ENCODE results near the gene CLC.
"Not testable (repeated sequence)": the region's sequence is repeated elsewhere in the genome, so short reads cannot be mapped to it uniquely, and the experiment has no call there.

The CLC gene

GRCh38 chr19:39731685-39732084, 6.1 kb downstream of the CLC start:
- TF ChIP-seq ZFX (IDR thresholded peaks at IDR 0.05; ENCODE audit: borderline replicate concordance) = no peak
- TF ChIP-seq, protein P1, sequence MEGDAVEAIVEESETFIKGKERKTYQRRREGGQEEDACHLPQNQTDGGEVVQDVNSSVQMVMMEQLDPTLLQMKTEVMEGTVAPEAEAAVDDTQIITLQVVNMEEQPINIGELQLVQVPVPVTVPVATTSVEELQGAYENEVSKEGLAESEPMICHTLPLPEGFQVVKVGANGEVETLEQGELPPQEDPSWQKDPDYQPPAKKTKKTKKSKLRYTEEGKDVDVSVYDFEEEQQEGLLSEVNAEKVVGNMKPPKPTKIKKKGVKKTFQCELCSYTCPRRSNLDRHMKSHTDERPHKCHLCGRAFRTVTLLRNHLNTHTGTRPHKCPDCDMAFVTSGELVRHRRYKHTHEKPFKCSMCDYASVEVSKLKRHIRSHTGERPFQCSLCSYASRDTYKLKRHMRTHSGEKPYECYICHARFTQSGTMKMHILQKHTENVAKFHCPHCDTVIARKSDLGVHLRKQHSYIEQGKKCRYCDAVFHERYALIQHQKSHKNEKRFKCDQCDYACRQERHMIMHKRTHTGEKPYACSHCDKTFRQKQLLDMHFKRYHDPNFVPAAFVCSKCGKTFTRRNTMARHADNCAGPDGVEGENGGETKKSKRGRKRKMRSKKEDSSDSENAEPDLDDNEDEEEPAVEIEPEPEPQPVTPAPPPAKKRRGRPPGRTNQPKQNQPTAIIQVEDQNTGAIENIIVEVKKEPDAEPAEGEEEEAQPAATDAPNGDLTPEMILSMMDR (IDR thresholded peaks at IDR 0.05) = no peak
- no peak overlapping the region for H3K27ac ChIP-seq

DNA sequence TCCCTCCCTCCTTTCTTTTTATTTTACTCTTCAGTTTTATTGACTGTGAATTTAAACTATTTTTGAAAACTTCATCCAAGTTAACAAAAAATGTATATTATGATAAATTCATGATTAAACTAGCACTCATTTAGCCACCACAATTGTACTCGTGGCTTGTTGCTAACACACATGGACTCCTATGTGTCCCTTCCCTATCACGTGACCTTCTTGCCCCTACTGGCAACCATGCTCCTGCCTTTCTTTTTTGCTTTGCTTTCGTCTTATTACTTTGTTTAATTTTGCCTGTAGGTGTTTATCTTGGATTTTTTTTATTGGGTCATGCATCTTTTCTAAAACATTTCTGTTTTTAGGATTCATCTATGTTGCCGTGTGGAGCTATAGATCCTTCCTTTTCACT, 8.2 kb downstream of the CLC start:
- TF ChIP-seq, protein P1 (IDR thresholded peaks at IDR 0.05) = no peak
- no peak overlapping the region for H3K27ac ChIP-seq

DNA sequence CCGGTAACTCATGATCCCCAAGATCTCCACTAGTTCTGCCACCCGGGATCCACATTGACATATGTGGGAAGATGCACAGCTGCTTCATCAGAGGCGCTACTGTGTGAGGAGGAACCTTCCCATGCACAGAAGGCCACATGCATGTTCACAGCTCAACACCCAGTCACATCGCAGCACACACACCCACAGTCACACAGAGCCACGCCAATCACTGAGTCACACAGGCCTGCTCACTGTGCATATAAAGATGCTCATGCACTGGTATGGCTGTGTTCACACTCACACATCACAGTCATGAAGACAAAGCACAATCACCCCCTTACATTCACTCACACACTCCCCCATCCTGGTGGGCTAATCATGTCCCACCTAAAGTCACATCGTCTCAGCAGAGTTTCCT, 9.8 kb downstream of the CLC start:
- TF ChIP-seq ZFX (IDR thresholded peaks at IDR 0.05; ENCODE audit: borderline replicate concordance) = no peak
- TF ChIP-seq, protein P1 (IDR thresholded peaks at IDR 0.05) = no peak
- no peak overlapping the region for H3K27ac ChIP-seq

DNA sequence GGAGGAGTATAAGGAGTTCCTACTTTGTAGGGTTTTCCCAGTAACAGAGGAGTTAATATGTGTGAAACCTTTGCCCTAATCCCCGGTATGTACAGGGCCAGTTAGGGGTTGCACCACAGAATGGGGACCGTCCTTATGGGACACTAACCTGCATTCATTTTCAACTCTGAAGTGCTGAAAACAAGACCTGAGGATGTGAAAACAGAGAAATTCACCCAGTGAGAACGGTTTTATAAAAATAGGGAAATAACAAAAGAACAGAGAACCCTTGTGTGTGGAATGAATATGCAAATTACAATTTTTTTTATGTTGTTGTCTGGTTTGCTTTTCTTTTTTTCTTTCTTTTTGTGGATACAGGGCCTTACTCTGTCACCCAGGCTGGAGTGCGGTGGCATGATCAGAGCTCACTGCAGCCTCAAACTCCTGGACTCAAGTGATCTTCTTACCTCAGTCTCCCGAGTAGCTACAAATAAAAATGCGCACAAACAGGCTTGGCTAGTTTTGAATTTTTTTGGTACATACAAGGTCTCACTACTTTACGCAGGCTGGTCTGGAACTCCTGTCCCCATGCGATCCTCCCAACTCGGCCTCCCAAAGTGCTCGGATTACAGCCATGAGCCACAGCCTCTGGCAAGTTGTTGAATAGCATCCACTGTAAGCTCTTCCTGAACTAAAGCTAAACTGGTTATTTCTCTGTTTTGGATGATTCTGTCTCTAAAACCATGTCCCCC, 10.6 kb downstream of the CLC start:
- TF ChIP-seq, protein P1 (IDR thresholded peaks at IDR 0.05) = no peak
- no peak for TF ChIP-seq ZFX (IDR thresholded peaks at IDR 0.05; ENCODE audit: borderline replicate concordance)

DNA sequence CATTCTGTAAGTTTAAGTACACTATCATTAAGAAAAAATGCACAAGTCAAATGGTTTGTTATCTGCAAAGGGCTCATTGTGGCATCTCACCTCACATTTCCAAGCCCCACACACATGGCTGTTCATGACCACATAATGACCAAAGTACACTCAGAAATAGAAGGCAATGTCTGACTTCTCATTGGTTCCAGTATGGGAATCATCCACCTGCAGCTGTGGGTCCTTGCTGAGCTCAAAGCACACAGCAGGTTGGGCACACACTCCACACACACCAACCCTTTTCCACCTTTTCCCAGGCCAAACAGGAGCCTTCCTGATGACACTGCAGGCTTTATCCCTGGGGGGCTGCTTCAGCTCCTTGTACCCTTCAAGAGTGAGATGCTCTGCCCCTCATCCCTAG, 11.8 kb downstream of the CLC start:
- no peak overlapping the region for H3K27ac ChIP-seq
- TF ChIP-seq, protein P1 (IDR thresholded peaks at IDR 0.05) = no peak
- no peak for TF ChIP-seq ZFX (IDR thresholded peaks at IDR 0.05; ENCODE audit: borderline replicate concordance)

More for the DNA sequence above, 10.6 kb downstream of the CLC start:
- H3K27ac ChIP-seq = no peak overlapping the region

GRCh38 chr19:39720144-39720543, 17.7 kb downstream of the CLC start:
- not testable (repeated sequence) for H3K27ac ChIP-seq

GRCh38 chr19:39710333-39710890, 27.4 kb downstream of the CLC start:
- TF ChIP-seq ZFX (IDR thresholded peaks at IDR 0.05; ENCODE audit: borderline replicate concordance) = no peak
- TF ChIP-seq, protein P1 (IDR thresholded peaks at IDR 0.05) = no peak
- no peak overlapping the region for H3K27ac ChIP-seq

Measured in 22Rv1 (cell line).